ENCODE measurements around the gene SIGLEC6. TPM values are rescaled to one million over a fixed set of nuclear protein-coding genes. Genes with fewer than 3 reads are reported as not detected.

The SIGLEC6 gene
- total RNA-seq, 1 donor from 2014 or later: not detected

- TF ChIP-seq CTCF (IDR thresholded peaks at IDR 0.05): no peak
- H3K9me3 Mint-ChIP-seq (ENCODE audit: low read depth): no peaks in the 10 kb centered on the region
- no peak overlapping the region for H3K4me3 Mint-ChIP-seq (ENCODE audit: unreplicated experiment)
- H3K27me3 Mint-ChIP-seq (ENCODE audit: low read depth): peaks cover 7% of the 10 kb centered on the region
- no peak for DNase-seq (ENCODE audit: low spot score)
- no peak overlapping the region for H3K27ac Mint-ChIP-seq (ENCODE audit: unreplicated experiment)
- no peaks in the 10 kb centered on the region for H3K36me3 Mint-ChIP-seq (ENCODE audit: low read depth)
- H3K4me1 Mint-ChIP-seq (ENCODE audit: low read depth): no peaks in the 10 kb centered on the region
These were observed 11.2 kb upstream of the SIGLEC6 start for GRCh38 chr19:51542699-51543098.

- DNase-seq (ENCODE audit: low spot score): no peak
- Mint-ChIP-seq H3K27ac (ENCODE audit: unreplicated experiment) (no peak overlapping the region), H3K9me3 (ENCODE audit: low read depth) (no peaks in the 10 kb centered on the region), H3K36me3 (ENCODE audit: low read depth) (no peaks in the 10 kb centered on the region), H3K4me1 (ENCODE audit: low read depth) (no peaks in the 10 kb centered on the region), H3K27me3 (ENCODE audit: low read depth) (peaks cover 7% of the 10 kb centered on the region), H3K4me3 (ENCODE audit: unreplicated experiment) (no peak overlapping the region)
- TF ChIP-seq CTCF (IDR thresholded peaks at IDR 0.05): no peak
These were observed 10.2 kb upstream of the SIGLEC6 start for GRCh38 chr19:51541458-51542357.

- Mint-ChIP-seq H3K4me3 (ENCODE audit: unreplicated experiment) (no peak overlapping the region), H3K27ac (ENCODE audit: unreplicated experiment) (no peak overlapping the region), H3K27me3 (ENCODE audit: low read depth) (peaks cover 7% of the 10 kb centered on the region), H3K36me3 (ENCODE audit: low read depth) (no peaks in the 10 kb centered on the region), H3K4me1 (ENCODE audit: low read depth) (no peaks in the 10 kb centered on the region), H3K9me3 (ENCODE audit: low read depth) (no peaks in the 10 kb centered on the region)
- no peak for DNase-seq (ENCODE audit: low spot score)
- no peak for TF ChIP-seq CTCF (IDR thresholded peaks at IDR 0.05)
These were observed 8.4 kb upstream of the SIGLEC6 start for GRCh38 chr19:51539821-51540366.

- Mint-ChIP-seq H3K36me3 (ENCODE audit: low read depth) (no peaks in the 10 kb centered on the region), H3K27ac (ENCODE audit: unreplicated experiment) (no peak overlapping the region), H3K9me3 (ENCODE audit: low read depth) (no peaks in the 10 kb centered on the region), H3K4me3 (ENCODE audit: unreplicated experiment) (no peak overlapping the region), H3K4me1 (ENCODE audit: low read depth) (no peaks in the 10 kb centered on the region), H3K27me3 (ENCODE audit: low read depth) (no peaks in the 10 kb centered on the region)
- no peak for TF ChIP-seq CTCF (IDR thresholded peaks at IDR 0.05)
- DNase-seq (ENCODE audit: low spot score): no peak
These were observed 4.1 kb upstream of the SIGLEC6 start for GRCh38 chr19:51535535-51535934.

- H3K4me1 Mint-ChIP-seq (ENCODE audit: low read depth): no peaks in the 10 kb centered on the region
- TF ChIP-seq CTCF (IDR thresholded peaks at IDR 0.05): no peak
- DNase-seq (ENCODE audit: low spot score): peak; percentile 60
- H3K27ac Mint-ChIP-seq (ENCODE audit: unreplicated experiment): no peak overlapping the region
- H3K27me3 Mint-ChIP-seq (ENCODE audit: low read depth): no peaks in the 10 kb centered on the region
- H3K4me3 Mint-ChIP-seq (ENCODE audit: unreplicated experiment): no peak overlapping the region
- H3K9me3 Mint-ChIP-seq (ENCODE audit: low read depth): no peaks in the 10 kb centered on the region
- no peaks in the 10 kb centered on the region for H3K36me3 Mint-ChIP-seq (ENCODE audit: low read depth)
These were observed 854 bp downstream of the SIGLEC6 start for GRCh38 chr19:51530616-51531015.

Measured in chondrocyte (in vitro differentiated cells).